HG03460 (cell line): ENCODE results near the gene HPRT1.

Source experiments
- ATAC-seq: cut with Tn5 transposase; IDR thresholded peaks from one replicate; pipeline ENCODE4 v1.9.1; 2021; ENCODE audit not compliant: unreplicated experiment

HPRT1 gene

GRCh38 chrX:134542485-134542884, 82.5 kb downstream of the HPRT1 start:
- peak; percentile 84 for ATAC-seq

- ATAC-seq = no peak
Measured at GRCh38 chrX:134543288-134543687, 83.3 kb downstream of the HPRT1 start.

- ATAC-seq = no peak
Measured at GRCh38 chrX:134544135-134544512, 84.2 kb downstream of the HPRT1 start.

- no peak for ATAC-seq
Measured at GRCh38 chrX:134544513-134545151, 84.7 kb downstream of the HPRT1 start.

GRCh38 chrX:134545510-134545909, 85.5 kb downstream of the HPRT1 start:
- no peak for ATAC-seq

GRCh38 chrX:134546187-134546586, 86.2 kb downstream of the HPRT1 start:
- no peak for ATAC-seq

- ATAC-seq = no peak
Measured at GRCh38 chrX:134547047-134547679, 87.2 kb downstream of the HPRT1 start.

GRCh38 chrX:134548257-134549201, 88.6 kb downstream of the HPRT1 start:
- no peak for ATAC-seq
